SK-N-MC (cell line): ENCODE data around the gene ACTG2.

ENCODE experiments used
- DNase-seq: peaks from one replicate; pipeline ENCODE4 v3.0.0-alpha.2; 2011; ENCODE audit warnings: low read depth, low spot score
- H3K27ac ChIP-seq: fragments of 200-600 bp; sonication (generic); 2 replicates; pipeline ENCODE4 v1.5.1; 2016; ENCODE audit warnings: mixed run types
- H3K36me3 ChIP-seq: fragments of 200-600 bp; sonication (generic); 2 replicates; pipeline ENCODE4 v1.6.1; 2017; ENCODE audit warnings: antibody characterized with exemption, low read length, mixed read lengths; ENCODE audit not compliant: insufficient read depth
- H3K4me3 ChIP-seq: fragments of 200-600 bp; sonication (generic); 2 replicates; pipeline ENCODE4 v1.5.1; 2016
- H3K9ac ChIP-seq: fragments of 200-600 bp; sonication (generic); 2 replicates; pipeline ENCODE4 v1.8.0; 2017; ENCODE audit warnings: mixed run types, mixed read lengths; ENCODE audit not compliant: insufficient read length
- H3K9me3 ChIP-seq: fragments of 200-600 bp; sonication (generic); 2 replicates; pipeline ENCODE4 v1.6.1; 2017; ENCODE audit warnings: low read depth, mild to moderate bottlenecking, antibody characterized with exemption, low read length, moderate library complexity, mixed read lengths
- EZH2 ChIP-seq: fragments of 200-600 bp; sonication (generic); IDR thresholded peaks from one replicate; pipeline ENCODE4 v1.6.1; 2017; ENCODE audit warnings: antibody characterized with exemption
- FOXP2 ChIP-seq: optimal IDR thresholded peaks from 2 replicates; pipeline ENCODE3; 2011; ENCODE audit warnings: mild to moderate bottlenecking, moderate library complexity; ENCODE audit not compliant: insufficient read depth; ENCODE audit errors: extremely low read length, control extremely low read depth
- POLR2AphosphoS5 ChIP-seq: IDR thresholded peaks from 2 replicates; pipeline ENCODE4 v1.6.1; 2012; ENCODE audit warnings: mild to moderate bottlenecking, low read depth, low read length, borderline replicate concordance

Gene ACTG2

GRCh38 chr2:73889206-73889605 lies 3.6 kb upstream of the ACTG2 start:
- no peak for TF ChIP-seq EZH2
- no peak for TF ChIP-seq POLR2AphosphoS5
- no peak for TF ChIP-seq FOXP2
- Histone ChIP-seq H3K4me3 (no peak overlapping the region), H3K27ac (no peak overlapping the region), H3K9me3 (no peaks in the 10 kb centered on the region), H3K36me3 (no peaks in the 10 kb centered on the region), H3K9ac (no peak overlapping the region)
- no peak for DNase-seq

DNA sequence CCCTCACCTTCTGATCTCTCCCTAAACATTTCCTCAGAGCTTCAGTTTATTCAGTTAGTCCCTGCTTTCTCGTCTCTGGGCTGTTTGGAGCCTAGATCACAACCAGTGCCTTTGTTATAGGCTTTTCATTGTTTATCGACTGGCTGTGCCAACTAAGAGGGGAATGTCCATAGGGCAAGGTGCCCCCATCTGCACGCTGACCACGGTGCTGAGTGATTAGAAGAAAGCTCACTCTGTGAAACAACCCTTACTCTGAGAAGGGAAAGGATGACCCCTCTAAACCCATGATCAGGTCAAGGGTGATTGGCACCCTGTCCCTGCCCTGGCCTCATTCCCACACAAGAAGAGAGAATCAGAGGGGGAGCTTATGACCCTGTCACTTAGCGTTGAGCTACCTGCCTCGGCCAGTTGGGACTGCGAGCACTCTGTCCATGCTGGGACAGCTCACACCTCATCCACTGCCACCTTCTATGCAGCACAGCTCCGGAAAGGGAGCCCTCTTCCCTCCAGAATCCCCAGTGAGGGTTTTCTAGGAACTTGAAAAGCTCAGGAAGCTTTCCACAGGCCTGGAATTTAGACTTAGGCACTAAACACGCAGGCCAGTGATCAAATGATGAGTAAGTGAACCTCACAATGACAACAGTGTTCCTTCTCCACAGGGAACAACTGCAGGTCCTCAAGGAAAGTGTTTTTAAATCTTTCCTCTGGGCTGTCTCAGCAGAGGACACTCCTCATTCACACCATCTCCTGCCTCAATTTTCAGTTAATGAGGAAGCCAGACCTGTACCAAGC lies 2.3 kb upstream of the ACTG2 start:
- H3K27ac ChIP-seq, result no peak overlapping the region
- H3K9ac ChIP-seq, result no peak overlapping the region
- no peak for TF ChIP-seq FOXP2
- no peaks in the 10 kb centered on the region for H3K9me3 ChIP-seq
- no peak overlapping the region for H3K4me3 ChIP-seq
- H3K36me3 ChIP-seq, result no peaks in the 10 kb centered on the region
- DNase-seq, result no peak

- H3K4me3 ChIP-seq, result no peak overlapping the region
- H3K36me3 ChIP-seq, result no peaks in the 10 kb centered on the region
- DNase-seq, result no peak
- no peak for TF ChIP-seq FOXP2
- H3K9ac ChIP-seq, result no peak overlapping the region
- no peaks in the 10 kb centered on the region for H3K9me3 ChIP-seq
- no peak overlapping the region for H3K27ac ChIP-seq
These were observed 1.4 kb upstream of the ACTG2 start for GRCh38 chr2:73891276-73891901.

- DNase-seq, result no peak
- no peak overlapping the region for H3K9ac ChIP-seq
- H3K4me3 ChIP-seq, result no peak overlapping the region
- H3K36me3 ChIP-seq, result no peaks in the 10 kb centered on the region
- TF ChIP-seq POLR2AphosphoS5 (no peak), FOXP2 (no peak), EZH2 (no peak)
- no peaks in the 10 kb centered on the region for H3K9me3 ChIP-seq
- H3K27ac ChIP-seq, result no peak overlapping the region
These were observed 1.1 kb downstream of the ACTG2 start for GRCh38 chr2:73893764-73894474.

GRCh38 chr2:73894475-73894850 lies 1.7 kb downstream of the ACTG2 start:
- no peaks in the 10 kb centered on the region for H3K36me3 ChIP-seq
- no peak overlapping the region for H3K27ac ChIP-seq
- DNase-seq, result no peak
- TF ChIP-seq POLR2AphosphoS5 (no peak), FOXP2 (no peak)
- H3K9me3 ChIP-seq, result no peaks in the 10 kb centered on the region
- H3K9ac ChIP-seq, result no peak overlapping the region
- no peak overlapping the region for H3K4me3 ChIP-seq

- H3K9me3 ChIP-seq, result no peaks in the 10 kb centered on the region
- no peaks in the 10 kb centered on the region for H3K36me3 ChIP-seq
- H3K9ac ChIP-seq, result no peak overlapping the region
- no peak for DNase-seq
- no peak for TF ChIP-seq POLR2AphosphoS5
- no peak for TF ChIP-seq FOXP2
- TF ChIP-seq EZH2, result no peak
- H3K27ac ChIP-seq, result peak overlapping the region; percentile 35
- H3K4me3 ChIP-seq, result no peak overlapping the region
These were observed 2.1 kb downstream of the ACTG2 start for GRCh38 chr2:73894877-73895276.

DNA sequence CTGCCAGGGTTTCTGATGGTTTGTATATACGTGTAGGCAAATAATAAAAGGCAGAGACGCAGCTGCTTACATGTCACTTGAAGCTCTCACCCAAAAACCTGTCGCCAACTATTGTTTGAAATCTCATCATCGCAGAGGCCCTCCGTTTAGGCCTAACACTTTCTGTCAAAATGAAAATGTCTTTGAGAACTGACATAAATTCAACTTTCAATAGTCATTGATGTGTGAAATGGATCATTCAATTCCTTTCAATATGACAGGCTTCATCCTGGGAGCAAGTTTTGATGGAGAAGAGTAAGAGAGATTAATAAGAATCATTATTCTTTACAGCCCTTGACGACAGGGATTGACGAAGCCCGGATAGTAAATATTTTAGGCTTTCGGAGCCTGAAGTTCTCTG lies 2.7 kb downstream of the ACTG2 start:
- TF ChIP-seq FOXP2 (no peak), POLR2AphosphoS5 (no peak), EZH2 (no peak)
- no peak for DNase-seq
- Histone ChIP-seq H3K9ac (no peak overlapping the region), H3K9me3 (no peaks in the 10 kb centered on the region), H3K36me3 (no peaks in the 10 kb centered on the region), H3K27ac (peak overlapping the region; percentile 35), H3K4me3 (no peak overlapping the region)

DNA sequence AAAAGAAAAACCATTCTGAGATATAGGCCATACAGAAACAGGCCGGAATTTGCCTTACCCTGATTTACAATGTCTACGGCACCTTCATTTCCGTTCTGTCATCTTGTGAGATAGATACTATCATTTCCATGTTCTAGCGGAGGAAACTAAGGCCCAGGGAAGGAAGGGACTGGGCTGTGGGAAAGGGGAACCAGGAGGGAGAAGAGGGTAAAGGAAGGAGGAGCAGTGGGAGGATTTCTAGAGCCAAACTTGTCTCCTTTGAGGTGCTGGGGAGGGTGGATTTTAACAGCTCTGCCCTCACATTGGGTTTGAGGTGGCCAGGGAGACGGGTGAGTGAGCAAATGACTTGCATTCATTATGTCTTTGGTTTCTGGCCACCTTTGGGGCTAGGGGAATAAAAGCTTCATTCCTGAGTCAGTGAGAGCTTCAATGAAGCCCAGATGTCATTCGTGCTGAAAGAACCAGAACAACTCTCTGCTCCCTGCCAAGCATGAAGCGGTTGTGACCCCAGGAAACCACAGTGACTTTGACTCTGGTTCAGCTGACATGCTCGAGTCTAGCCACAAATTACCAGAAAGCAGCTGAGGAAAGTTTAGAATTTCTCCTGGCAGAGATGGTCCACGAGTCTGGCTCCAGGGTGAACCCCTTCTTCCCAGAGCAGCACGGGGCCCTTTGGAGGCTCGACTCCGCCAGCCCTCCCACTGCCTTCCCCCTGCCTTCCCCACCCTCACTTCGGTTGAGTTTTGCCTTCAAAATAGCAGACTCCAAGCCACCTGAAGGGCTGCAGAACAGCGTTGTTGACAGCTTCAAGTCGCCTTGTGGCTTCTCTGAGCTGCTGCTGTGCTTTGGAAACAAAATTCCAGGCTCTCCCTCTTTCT lies 3.8 kb downstream of the ACTG2 start:
- H3K9me3 ChIP-seq, result no peaks in the 10 kb centered on the region
- DNase-seq, result no peak
- H3K4me3 ChIP-seq, result no peak overlapping the region
- H3K36me3 ChIP-seq, result no peaks in the 10 kb centered on the region
- no peak overlapping the region for H3K27ac ChIP-seq
- H3K9ac ChIP-seq, result no peak overlapping the region
- TF ChIP-seq EZH2 (no peak), POLR2AphosphoS5 (no peak), FOXP2 (no peak)
